OCI-LY7 (cell line): ENCODE measurements around the gene CNTN1. TPM values are rescaled to one million over a fixed set of nuclear protein-coding genes. Genes with fewer than 3 reads are reported as not detected.

Experiments used
- BruUV-seq: library from RNA; stranded (reverse); fragments of 400-500 nt; replicated peaks from 2 replicates; lab custom pipeline; 2021; lab: Mats Ljungman, UMichigan
- CTCF ChIA-PET: fragments of 300-600 bp; sonication (Branson Sonifier 250); formaldehyde crosslinking; loops from one replicate; lab custom pipeline; 2022; ENCODE audit warnings: antibody characterized with exemption; ENCODE audit not compliant: unreplicated experiment; lab: Charles Lee
- POLR2A ChIA-PET: fragments of 300-600 bp; sonication (Branson Sonifier 250); formaldehyde crosslinking; loops from one replicate; lab custom pipeline; 2022; ENCODE audit warnings: antibody characterized with exemption; lab: Charles Lee
- DNase-seq: peaks from one replicate; pipeline ENCODE4 v3.0.0-alpha.2; 2015; ENCODE audit warnings: low spot score
- H2AFZ ChIP-seq: fragments of 200-600 bp; sonication (generic), shearing (Covaris generic); 2 replicates; pipeline ENCODE4 v1.6.1; 2014; ENCODE audit warnings: mild to moderate bottlenecking, antibody characterized with exemption, low read length, moderate library complexity
- H3K27ac ChIP-seq: fragments of 200-600 bp; sonication (generic); 2 replicates; pipeline ENCODE4 v1.5.1; 2014; ENCODE audit warnings: mixed run types, low read depth, mild to moderate bottlenecking, moderate library complexity, low read length, inconsistent platforms; ENCODE audit not compliant: poor library complexity, severe bottlenecking
- H3K36me3 ChIP-seq: fragments of 200-600 bp; sonication (generic); 2 replicates; pipeline ENCODE4 v1.6.1; 2014; ENCODE audit warnings: mild to moderate bottlenecking, antibody characterized with exemption, low read length, moderate library complexity, mixed read lengths; ENCODE audit not compliant: insufficient read depth
- H3K4me1 ChIP-seq: fragments of 200-600 bp; sonication (generic); 2 replicates; pipeline ENCODE4 v1.5.1; 2014; ENCODE audit warnings: mild to moderate bottlenecking, low read length; ENCODE audit not compliant: insufficient read depth, poor library complexity, severe bottlenecking
- H3K4me2 ChIP-seq: fragments of 200-600 bp; sonication (generic); 2 replicates; pipeline ENCODE4 v1.6.1; 2014; ENCODE audit warnings: mild to moderate bottlenecking, low read length
- H3K4me3 ChIP-seq: fragments of 200-600 bp; sonication (generic); 2 replicates; pipeline ENCODE4 v1.5.1; 2014; ENCODE audit warnings: mild to moderate bottlenecking, low read depth, low read length; ENCODE audit not compliant: poor library complexity, severe bottlenecking
- H3K79me2 ChIP-seq: fragments of 200-600 bp; sonication (generic); 2 replicates; pipeline ENCODE4 v1.6.1; 2016; ENCODE audit warnings: low read depth, mild to moderate bottlenecking, low read length, moderate library complexity, mixed read lengths; ENCODE audit not compliant: insufficient read depth
- H3K9me2 ChIP-seq: fragments of 200-600 bp; sonication (generic); 2 replicates; pipeline ENCODE4 v1.6.1; 2016; ENCODE audit warnings: mild to moderate bottlenecking, low read length, mixed read lengths; ENCODE audit not compliant: insufficient read depth
- H3K9me3 ChIP-seq: fragments of 200-600 bp; sonication (generic); 2 replicates; pipeline ENCODE4 v1.6.1; 2014; ENCODE audit warnings: mild to moderate bottlenecking, mixed run types, low read length, mixed read lengths
- H4K20me1 ChIP-seq: fragments of 200-600 bp; sonication (generic); 2 replicates; pipeline ENCODE4 v1.6.1; 2014; ENCODE audit warnings: mild to moderate bottlenecking, antibody characterized with exemption, low read length, moderate library complexity, mixed read lengths; ENCODE audit not compliant: insufficient read depth
- CTCF ChIP-seq: fragments of 200-600 bp; sonication (generic); conservative IDR thresholded peaks from 2 replicates; pipeline ENCODE4 v1.5.1; 2014; ENCODE audit warnings: mild to moderate bottlenecking, antibody characterized with exemption, low read length, moderate library complexity, mixed read lengths
- EZH2phosphoT487 ChIP-seq: fragments of 200-600 bp; sonication (generic); IDR thresholded peaks from 2 replicates; pipeline ENCODE4 v1.6.1; 2018; ENCODE audit warnings: low read depth, borderline replicate concordance, mild to moderate bottlenecking, mixed run types, antibody characterized with exemption, low read length, moderate library complexity, mixed read lengths
- intact Hi-C: fragments of 100-400 bp; cut with micrococcal nuclease; formaldehyde crosslinking; loops from one replicate; pipeline ENCODE4 v1.10.0; 2022; ENCODE audit not compliant: unreplicated experiment
- total RNA-seq, 2 experiments: library from RNA; depleted of rRNA in 1 of 2; stranded (reverse); fragments of >200 nt in 1 of 2; shearing (Covaris generic) in 1 of 2; gene quantifications; 2 replicates each; pipeline ENCODE4 v1.2.3, GENCODE V29; 2014 to 2022

Gene CNTN1
- total RNA-seq, 2 experiments from 2014 or later: not detected

- Histone ChIP-seq H3K36me3 (no peaks in the 10 kb centered on the region), H3K4me2 (no peak overlapping the region), H3K9me3 (no peaks in the 10 kb centered on the region), H3K4me3 (no peak overlapping the region), H3K4me1 (no peaks in the 10 kb centered on the region), H2AFZ (no peak overlapping the region), H3K79me2 (no peaks in the 10 kb centered on the region), H4K20me1 (no peaks in the 10 kb centered on the region), H3K9me2 (no peaks in the 10 kb centered on the region), H3K27ac (no peak overlapping the region)
- intact Hi-C loops: loop anchor here (5.0 kb wide), 2 partner anchors 35 to 50 kb away; no protein-coding TSS in a partner anchor
- DNase-seq: no peak
- BruUV-seq: no TSS peak
- POLR2A ChIA-PET: interaction anchor here (0.8 to 1.0 kb wide), 2 partner anchors 12 to 14 kb away, joined by 3 to 4 read pairs; no protein-coding TSS in a partner anchor
- TF ChIP-seq EZH2phosphoT487 (no peak), CTCF (no peak)
- CTCF ChIA-PET: no interaction called here
Measured at GRCh38 chr12:41101806-41102205, 409.6 kb downstream of the CNTN1 start.

- ChIA-PET CTCF (no interaction called here), POLR2A (no interaction called here)
- Histone ChIP-seq H3K9me3 (no peaks in the 10 kb centered on the region), H3K4me1 (no peaks in the 10 kb centered on the region), H3K27ac (no peak overlapping the region), H3K36me3 (no peaks in the 10 kb centered on the region), H2AFZ (no peak overlapping the region), H3K9me2 (no peaks in the 10 kb centered on the region), H3K4me2 (no peak overlapping the region), H4K20me1 (no peaks in the 10 kb centered on the region), H3K4me3 (no peak overlapping the region), H3K79me2 (no peaks in the 10 kb centered on the region)
- BruUV-seq: no TSS peak
- intact Hi-C loops: loop anchor here (5.0 kb wide), 2 partner anchors 36 to 51 kb away; no protein-coding TSS in a partner anchor
- TF ChIP-seq CTCF: no peak
- TF ChIP-seq EZH2phosphoT487: no peak
- no peak for DNase-seq
Measured at GRCh38 chr12:41103614-41104013, 411.4 kb downstream of the CNTN1 start.

- DNase-seq: no peak
- BruUV-seq: no TSS peak
- no peak overlapping the region for H3K27ac ChIP-seq
- ChIA-PET CTCF (no interaction called here), POLR2A (no interaction called here)
- TF ChIP-seq CTCF: no peak
- no peak for TF ChIP-seq EZH2phosphoT487
- no peak overlapping the region for H3K4me3 ChIP-seq
- H3K79me2 ChIP-seq: no peaks in the 10 kb centered on the region
- H3K4me2 ChIP-seq: no peak overlapping the region
- H3K9me2 ChIP-seq: no peaks in the 10 kb centered on the region
- H3K9me3 ChIP-seq: no peaks in the 10 kb centered on the region
- H2AFZ ChIP-seq: no peak overlapping the region
- no peaks in the 10 kb centered on the region for H4K20me1 ChIP-seq
- no peaks in the 10 kb centered on the region for H3K36me3 ChIP-seq
- H3K4me1 ChIP-seq: no peaks in the 10 kb centered on the region
- intact Hi-C loops: no loop called here
Measured at GRCh38 chr12:41106315-41106714, 414.1 kb downstream of the CNTN1 start.
